HG02938 (cell line): ENCODE data around the gene PXMP4.
"Not testable (repeated sequence)": the region's sequence is repeated elsewhere in the genome, so short reads cannot be mapped to it uniquely, and the experiment has no call there.

ENCODE experiments used
- ATAC-seq: cut with Tn5 transposase; IDR thresholded peaks from one replicate; pipeline ENCODE4 v1.9.1; 2021; ENCODE audit warnings: mild to moderate bottlenecking, moderate library complexity; ENCODE audit not compliant: unreplicated experiment

Gene PXMP4

DNA sequence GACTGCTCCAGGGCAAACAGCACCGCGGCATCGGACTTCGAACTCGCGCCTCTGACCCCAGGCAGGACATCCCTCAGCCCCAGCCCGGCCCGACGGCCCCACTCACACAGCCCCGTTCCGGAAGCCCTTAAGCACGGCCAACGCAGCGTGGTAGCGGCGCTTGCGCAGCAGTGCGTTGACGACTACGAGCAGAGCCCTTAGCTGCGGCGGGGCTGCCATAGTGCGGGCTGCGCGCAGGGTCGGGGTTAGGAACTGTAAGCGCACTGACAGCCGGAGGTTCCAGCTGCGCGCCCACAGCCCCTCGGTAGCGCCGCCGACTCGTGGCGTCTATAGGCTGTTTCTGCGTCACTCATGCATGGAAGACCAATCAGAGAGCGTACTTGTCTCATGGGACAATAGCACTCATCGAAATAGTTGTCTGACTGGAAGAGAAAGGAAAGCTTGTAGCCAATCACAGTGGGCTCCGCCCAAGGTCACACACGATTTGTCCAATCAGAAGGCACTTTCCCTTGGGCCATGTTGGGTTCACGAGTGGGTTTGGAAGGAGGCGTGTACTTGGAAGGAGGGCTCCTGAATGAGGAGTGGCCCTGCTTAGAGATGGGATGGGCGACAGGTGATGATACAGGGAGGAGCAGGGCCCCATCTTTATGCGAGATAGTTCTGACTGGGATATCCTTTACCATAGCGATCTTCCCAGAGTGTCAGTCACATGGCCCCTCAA is at the start of gene PXMP4:
TSS of gene PXMP4 (minus strand) at position 322 of the 721 bp plus-strand sequence. CDS start at position 219, 103 bp downstream.
- peak; percentile 93 for ATAC-seq

DNA sequence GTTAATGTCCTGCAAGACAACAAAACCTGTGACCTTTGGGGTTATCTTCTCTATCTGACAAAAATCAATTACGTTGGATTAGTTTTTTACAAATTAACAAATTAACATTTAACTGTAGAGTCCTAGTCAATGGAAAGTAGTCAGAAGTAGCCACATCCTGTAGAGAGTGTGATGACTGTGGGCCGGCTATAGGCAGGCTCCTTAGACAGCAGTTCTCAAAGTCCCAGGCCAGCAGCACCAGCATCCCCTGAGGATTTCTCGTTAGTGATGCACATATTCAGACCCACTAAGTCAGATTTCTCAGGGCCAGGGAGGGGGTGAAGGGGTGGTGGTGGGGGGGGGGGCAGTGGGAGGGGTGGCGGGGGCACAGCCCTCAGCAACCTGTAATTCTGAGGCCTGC is 48.9 kb upstream of the PXMP4 start:
- no peak for ATAC-seq

- no peak for ATAC-seq
These were observed 47.6 kb upstream of the PXMP4 start for GRCh38 chr20:33767777-33768138.

DNA sequence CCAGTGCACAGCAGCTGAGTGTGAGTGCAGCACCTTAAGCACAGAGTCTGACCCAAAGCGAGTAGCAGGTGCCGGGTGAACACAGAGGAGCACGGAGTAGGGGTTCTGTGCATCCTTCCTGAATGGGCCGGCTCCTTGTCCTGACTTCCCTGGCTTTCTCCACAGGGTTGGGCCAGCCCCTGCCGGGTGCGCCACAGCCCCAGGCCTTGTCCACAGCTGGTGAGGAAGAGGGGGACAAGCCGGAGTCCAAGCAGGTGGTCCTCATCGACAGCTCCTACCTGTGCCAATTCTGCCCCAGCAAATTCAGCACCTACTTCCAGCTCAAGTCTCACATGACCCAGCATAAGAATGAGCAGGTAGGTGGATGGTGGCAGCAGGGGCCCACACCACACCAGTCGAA is 46.6 kb upstream of the PXMP4 start:
- no peak for ATAC-seq

DNA sequence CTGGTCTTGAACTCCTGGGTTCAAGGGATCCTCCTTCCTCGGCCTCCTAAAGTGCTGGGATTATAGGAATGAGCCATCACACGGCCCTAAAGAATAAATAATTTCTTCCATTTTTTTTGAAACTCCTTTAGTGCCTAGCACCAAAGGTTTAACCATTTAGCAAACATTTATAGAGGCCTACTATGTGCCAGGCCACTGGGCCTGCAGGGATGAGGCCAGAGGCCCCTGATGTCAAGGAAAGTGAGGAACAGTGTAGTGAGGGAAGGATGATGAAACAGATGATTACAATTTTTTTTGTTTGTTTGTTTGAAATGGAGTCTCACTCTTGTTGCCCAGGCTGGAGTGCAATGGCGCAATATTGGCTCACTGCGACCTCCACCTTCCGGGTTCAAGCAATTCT is 45.5 kb upstream of the PXMP4 start:
- no peak for ATAC-seq

- ATAC-seq, result no peak
These were observed 45.0 kb upstream of the PXMP4 start for GRCh38 chr20:33765099-33765498.

DNA sequence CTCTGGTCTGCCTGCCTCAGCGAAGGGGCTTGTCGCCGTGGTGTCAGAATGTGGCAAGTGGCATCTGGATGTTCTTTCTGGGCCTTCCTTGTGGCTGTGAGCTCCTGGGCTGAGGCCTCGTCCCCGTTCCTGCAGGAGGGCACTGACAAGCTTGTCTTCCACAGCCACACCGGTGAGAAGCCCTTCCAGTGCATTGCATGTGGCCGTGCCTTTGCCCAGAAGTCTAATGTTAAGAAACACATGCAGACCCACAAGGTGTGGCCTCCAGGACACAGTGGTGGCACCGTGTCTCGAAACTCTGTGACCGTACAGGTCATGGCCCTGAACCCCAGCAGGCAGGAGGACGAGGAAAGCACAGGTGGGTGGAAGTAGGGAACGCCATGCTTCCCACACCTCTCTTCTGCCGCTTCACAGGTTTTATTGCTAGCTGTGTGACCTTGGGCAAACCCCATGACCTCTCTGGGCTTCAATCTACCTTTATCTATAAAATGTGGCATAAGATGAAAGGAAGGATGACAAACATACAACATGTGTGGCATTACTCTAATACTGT is 41.7 kb upstream of the PXMP4 start:
- no peak for ATAC-seq

DNA sequence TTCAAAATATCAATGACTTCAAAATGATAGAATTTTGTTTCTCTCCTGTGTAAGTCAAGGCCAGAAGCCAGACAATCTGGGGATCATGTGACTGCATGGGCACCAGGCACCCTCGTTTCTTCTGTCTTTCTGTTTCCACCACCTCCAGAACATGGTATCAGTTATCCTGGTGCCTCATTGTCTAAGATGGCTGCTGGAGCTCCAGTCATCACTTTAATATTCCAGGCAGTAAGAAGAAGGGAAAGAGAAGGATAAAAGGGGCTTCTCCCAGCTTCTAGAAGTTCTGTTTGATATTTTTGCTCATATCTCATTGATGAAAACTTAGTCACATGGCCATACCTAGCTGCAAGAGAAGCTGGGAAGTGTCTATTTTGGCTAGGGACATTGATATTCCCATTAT is 37.3 kb upstream of the PXMP4 start:
- no peak for ATAC-seq

DNA sequence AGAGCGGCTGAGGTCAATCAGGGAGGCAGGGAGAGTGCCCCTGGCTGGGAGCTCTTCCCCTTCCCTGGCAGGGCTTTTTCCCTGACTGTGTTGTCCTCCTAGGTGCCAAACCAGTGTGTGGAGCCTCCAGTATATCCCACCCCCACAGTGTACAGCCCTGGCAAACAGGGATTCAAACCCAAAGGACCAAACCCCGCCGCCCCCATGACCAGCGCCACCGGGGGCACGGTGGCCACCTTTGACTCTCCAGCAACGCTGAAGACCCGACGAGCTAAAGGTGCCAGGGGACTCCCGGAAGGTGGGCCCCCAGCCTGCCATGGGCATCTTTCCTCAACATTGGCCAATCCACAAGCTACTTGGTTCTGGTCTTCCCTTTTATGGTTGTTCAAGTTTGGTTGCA is 36.9 kb upstream of the PXMP4 start:
- ATAC-seq, result no peak

- ATAC-seq, result not testable (repeated sequence)
These were observed 35.9 kb upstream of the PXMP4 start for GRCh38 chr20:33755936-33756490.

DNA sequence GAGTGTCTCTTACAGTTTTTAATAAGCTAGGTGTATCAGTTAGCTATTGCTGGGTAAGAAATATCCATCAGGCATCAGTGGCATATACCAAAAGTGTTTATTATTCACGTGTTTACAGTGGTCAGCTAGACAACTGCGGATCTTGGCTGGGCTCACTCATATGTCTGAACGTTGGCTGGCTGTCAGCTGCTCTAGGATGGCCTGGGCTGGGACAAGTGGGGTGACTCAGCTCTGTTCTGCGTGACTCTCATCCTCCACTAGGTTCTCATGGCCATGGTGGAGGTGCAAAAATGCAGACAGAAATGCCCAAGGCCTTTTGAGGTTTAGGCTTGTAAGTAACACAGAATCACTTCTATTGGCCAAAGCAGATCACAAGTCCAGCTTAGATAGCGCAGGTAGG is 33.7 kb upstream of the PXMP4 start:
- no peak for ATAC-seq

DNA sequence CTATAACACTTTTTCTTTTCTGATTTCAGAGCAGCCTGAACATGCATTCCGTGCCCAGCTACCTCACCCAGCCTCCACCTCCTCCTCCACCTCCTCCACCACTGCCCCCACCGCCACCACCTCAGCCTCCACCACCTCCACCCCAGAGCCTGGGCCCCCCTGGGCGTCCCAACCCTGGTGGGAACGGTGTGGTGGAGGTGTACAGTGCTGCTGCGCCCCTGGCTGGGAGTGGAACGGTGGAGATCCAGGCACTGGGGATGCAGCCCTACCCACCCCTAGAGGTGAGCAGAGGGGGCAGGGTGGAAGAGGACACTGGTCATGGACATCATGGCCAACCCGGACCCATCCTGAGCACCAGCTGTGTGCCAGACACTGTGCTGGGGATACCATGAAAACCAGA is 33.0 kb upstream of the PXMP4 start:
- no peak for ATAC-seq

DNA sequence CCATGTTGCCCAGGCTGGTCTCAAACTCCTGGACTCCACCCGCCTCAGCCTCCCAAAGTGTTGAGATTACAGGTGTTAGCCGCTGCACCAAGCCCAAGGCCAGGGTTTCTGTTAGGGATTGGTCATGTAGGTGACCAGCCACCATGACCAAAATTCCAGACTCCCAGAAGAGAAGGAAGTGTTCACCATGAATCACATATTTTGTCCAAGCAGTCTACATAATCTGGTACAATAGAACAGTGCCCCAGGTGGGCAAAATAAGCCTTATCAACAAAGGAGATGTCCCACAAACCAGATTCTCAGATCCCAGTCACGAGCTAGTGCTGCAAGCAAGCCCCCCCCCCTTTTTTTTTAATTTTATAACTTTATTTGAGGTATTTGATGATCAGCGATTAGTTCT is 31.7 kb upstream of the PXMP4 start:
- no peak for ATAC-seq

DNA sequence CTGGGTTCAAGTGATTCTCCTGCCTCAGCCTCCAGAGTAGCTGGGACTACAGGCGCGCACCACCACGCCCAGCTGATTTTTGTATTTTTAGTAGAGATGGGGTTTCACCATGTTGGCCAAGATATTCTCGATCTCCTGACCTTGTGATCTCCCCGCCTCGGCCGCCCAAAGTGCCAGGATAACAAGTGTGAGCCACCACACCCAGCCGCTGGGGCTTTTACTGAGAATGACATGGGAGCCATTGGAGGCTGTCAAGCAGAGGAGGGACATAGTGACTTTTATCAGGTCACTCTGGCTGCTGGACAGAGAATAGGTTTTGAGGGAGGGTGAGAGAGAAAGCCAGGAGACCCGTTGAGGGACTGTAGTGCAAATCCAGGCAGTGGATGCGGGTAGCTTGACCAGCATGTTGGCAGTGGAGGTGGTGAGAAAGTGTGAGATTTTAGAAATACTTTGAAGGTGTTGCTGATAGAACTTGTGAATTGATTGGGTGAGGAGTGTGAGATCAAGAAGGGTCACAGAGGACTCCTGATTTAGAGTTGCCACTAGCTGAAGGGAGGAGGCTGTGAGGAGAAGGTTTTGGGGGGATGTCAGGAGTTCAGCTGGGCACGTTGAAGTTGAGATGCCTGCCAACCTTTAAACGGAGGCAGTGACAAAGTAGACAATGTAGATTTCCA is 26.4 kb upstream of the PXMP4 start:
- no peak for ATAC-seq

GRCh38 chr20:33744773-33745385 is 24.8 kb upstream of the PXMP4 start:
- no peak for ATAC-seq

DNA sequence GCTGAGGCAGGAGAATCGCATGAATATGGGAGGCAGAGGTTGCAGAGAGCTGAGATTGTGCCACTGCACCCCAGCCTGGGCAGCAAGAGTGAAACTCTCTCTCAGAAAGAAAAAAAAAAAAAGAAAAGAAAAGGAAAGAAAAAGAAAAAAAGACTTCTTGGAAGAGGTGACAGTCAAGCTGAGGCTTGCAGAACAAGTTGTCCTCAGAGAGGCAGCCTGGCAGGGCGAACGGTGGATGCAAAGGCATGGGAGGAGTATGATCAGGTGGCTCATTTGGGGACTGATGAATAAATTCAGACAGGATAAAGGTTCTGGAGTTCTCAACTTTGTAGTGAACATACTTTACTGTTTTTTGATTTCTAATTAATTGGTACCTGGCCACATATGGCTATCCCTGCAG is 24.1 kb upstream of the PXMP4 start:
- no peak for ATAC-seq

DNA sequence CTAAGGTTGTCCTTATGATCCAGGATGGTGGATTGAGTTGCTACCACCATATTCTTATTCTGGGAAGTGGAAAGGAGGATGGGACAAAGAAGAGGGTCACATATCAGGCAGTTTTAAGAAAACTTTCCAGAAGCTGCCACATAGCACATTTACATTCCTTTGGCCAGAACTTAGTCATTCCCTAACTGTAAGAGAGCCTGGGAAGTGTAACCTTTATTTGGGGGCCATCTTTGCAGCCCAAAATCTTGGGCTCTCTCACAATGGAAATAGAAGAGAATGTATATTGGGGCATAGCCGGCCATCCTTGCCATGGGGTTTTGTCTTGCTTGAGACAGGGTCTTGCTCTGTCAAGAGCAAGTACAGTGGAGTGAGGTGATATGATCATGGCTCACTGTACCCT is 20.1 kb upstream of the PXMP4 start:
- no peak for ATAC-seq

DNA sequence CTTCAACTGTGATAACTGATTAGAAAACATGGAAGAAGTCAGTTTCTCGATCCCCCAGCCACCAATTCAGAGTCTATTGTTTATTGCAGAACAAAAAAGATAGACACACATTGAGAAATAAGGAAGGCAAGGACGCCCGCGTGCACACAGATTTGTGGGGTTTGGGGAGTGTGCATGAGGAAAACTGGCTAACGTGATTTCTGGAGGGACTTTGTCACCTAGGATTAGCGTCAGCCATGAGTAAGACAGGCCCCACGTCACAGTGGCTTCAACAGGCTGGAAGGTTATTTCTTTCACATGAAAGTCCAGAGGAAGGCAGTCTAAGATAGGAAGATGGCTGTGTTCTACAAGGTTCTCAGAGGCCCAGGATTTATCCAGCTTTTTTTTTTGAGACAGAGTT is 19.4 kb upstream of the PXMP4 start:
- ATAC-seq, result no peak

DNA sequence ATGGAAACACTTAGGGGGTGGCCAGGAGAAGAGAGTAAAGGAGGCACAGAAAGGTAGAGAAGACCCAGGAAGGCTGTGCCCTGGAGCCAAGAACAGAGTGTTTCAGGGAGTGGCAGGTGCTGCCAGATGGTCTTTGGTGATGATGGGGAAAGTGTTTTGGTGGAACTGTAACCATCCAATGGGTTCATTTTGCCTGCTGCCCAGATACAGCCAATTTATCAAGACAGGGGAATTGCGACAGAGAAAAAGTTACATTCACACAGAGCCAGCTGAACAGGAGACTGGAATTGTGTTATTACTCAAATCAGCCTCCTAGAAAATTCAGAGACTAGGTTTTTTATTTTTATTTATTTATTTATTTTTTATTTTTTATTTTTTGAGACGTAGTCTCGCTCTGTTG is 16.9 kb upstream of the PXMP4 start:
- no peak for ATAC-seq

DNA sequence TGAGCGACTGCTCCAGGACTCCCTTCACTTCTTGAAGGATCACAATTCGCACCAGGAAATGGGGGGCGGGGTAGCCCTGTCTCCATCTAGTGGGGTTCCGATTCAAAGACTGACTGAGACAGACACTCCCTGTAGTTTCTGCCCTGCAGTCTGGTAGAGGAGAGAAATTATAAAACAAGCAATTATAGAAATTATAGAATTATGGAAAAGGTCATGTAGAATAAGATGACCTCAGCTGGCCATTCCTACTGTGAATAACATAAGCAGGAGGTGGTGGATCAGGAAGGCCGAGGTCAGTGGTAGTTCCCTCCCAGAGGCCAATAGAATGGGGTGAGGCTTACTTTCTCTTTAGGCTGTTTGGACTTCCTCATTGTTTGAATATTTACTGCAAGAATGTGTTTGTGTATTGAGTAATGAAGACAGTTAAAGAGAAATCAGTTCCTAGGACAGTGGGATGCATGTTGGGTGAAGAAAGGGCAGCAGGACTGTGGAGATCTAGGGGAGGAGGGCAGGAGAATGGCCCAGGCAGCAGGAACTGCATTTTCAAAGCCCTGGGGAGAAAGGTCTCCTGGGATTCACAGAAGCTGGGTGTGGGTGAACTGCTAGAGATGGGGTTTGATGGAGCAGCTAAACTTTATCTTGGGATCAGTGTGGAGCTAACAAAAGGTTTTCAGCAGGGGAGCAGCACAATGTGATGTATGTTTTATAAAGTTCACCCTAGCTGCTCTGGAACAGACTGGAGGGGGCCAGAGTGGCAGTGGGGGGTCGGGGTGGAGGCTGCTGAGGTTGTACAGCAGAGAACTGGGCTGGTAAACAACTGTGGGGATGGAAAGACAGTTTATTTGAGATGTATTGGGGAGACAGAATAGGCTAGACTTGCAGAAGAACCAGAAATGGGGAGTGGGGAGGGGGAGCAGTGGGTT is 13.8 kb upstream of the PXMP4 start:
- ATAC-seq, result no peak
